Measurements from ENCODE around the gene MRPS34. TPM values are rescaled to one million over a fixed set of nuclear protein-coding genes. Genes with fewer than 3 reads are reported as not detected.

Gene MRPS34
- total RNA-seq, 1 donor from 2014 or later: 141 TPM

GRCh38 chr16:1747934-1748333, 25.0 kb downstream of the MRPS34 start:
- H3K9me3 Mint-ChIP-seq: no peaks in the 10 kb centered on the region
- H3K27ac Mint-ChIP-seq (ENCODE audit: unreplicated experiment): no peak overlapping the region
- no peak overlapping the region for H3K4me3 Mint-ChIP-seq
- H3K4me1 Mint-ChIP-seq: no peaks in the 10 kb centered on the region
- H3K36me3 Mint-ChIP-seq (ENCODE audit: low read depth): no peaks in the 10 kb centered on the region
- no peaks in the 10 kb centered on the region for H3K27me3 Mint-ChIP-seq (ENCODE audit: low read depth)
- TF ChIP-seq CTCF (conservative IDR thresholded peaks at IDR 0.05): no peak
- DNase-seq (ENCODE audit: low read depth, low spot score): no peak

GRCh38 chr16:1746693-1747195, 26.2 kb downstream of the MRPS34 start:
- H3K9me3 Mint-ChIP-seq: no peaks in the 10 kb centered on the region
- no peak overlapping the region for H3K27ac Mint-ChIP-seq (ENCODE audit: unreplicated experiment)
- TF ChIP-seq CTCF (conservative IDR thresholded peaks at IDR 0.05): no peak
- no peaks in the 10 kb centered on the region for H3K4me1 Mint-ChIP-seq
- no peaks in the 10 kb centered on the region for H3K36me3 Mint-ChIP-seq (ENCODE audit: low read depth)
- no peak overlapping the region for H3K4me3 Mint-ChIP-seq
- no peak for DNase-seq (ENCODE audit: low read depth, low spot score)
- H3K27me3 Mint-ChIP-seq (ENCODE audit: low read depth): no peaks in the 10 kb centered on the region

- Mint-ChIP-seq H3K27me3 (ENCODE audit: low read depth) (no peaks in the 10 kb centered on the region), H3K4me3 (no peak overlapping the region), H3K9me3 (no peaks in the 10 kb centered on the region), H3K27ac (ENCODE audit: unreplicated experiment) (no peak overlapping the region), H3K36me3 (ENCODE audit: low read depth) (no peaks in the 10 kb centered on the region), H3K4me1 (no peaks in the 10 kb centered on the region)
- TF ChIP-seq CTCF (conservative IDR thresholded peaks at IDR 0.05): no peak
- DNase-seq (ENCODE audit: low read depth, low spot score): no peak
Observed at GRCh38 chr16:1745900-1746692, 26.8 kb downstream of the MRPS34 start.

- DNase-seq (ENCODE audit: low read depth, low spot score): no peak
- no peak for TF ChIP-seq CTCF (conservative IDR thresholded peaks at IDR 0.05)
- no peaks in the 10 kb centered on the region for H3K9me3 Mint-ChIP-seq
- no peak overlapping the region for H3K27ac Mint-ChIP-seq (ENCODE audit: unreplicated experiment)
- H3K4me1 Mint-ChIP-seq: no peaks in the 10 kb centered on the region
- H3K4me3 Mint-ChIP-seq: no peak overlapping the region
- no peaks in the 10 kb centered on the region for H3K36me3 Mint-ChIP-seq (ENCODE audit: low read depth)
- H3K27me3 Mint-ChIP-seq (ENCODE audit: low read depth): no peaks in the 10 kb centered on the region
Observed at GRCh38 chr16:1745181-1745899, 27.6 kb downstream of the MRPS34 start.

GRCh38 chr16:1744338-1744840, 28.5 kb downstream of the MRPS34 start:
- DNase-seq (ENCODE audit: low read depth, low spot score): no peak
- H3K36me3 Mint-ChIP-seq (ENCODE audit: low read depth): no peaks in the 10 kb centered on the region

More at GRCh38 chr16:1744338-1744840, 28.5 kb downstream of the MRPS34 start:
- Mint-ChIP-seq H3K9me3 (no peaks in the 10 kb centered on the region), H3K4me1 (no peaks in the 10 kb centered on the region), H3K4me3 (no peak overlapping the region), H3K27me3 (ENCODE audit: low read depth) (no peaks in the 10 kb centered on the region), H3K27ac (ENCODE audit: unreplicated experiment) (no peak overlapping the region)
- no peak for TF ChIP-seq CTCF (conservative IDR thresholded peaks at IDR 0.05)

All from neural crest cell (in vitro differentiated cells).